OCI-LY7 (cell line): ENCODE data around the gene POU2AF1. TPM values are rescaled to one million over a fixed set of nuclear protein-coding genes. Genes with fewer than 3 reads are reported as not detected.

ENCODE experiments used
- BruUV-seq: library from RNA; stranded (reverse); fragments of 400-500 nt; replicated peaks from 2 replicates; lab custom pipeline; 2021; lab: Mats Ljungman, UMichigan
- CTCF ChIA-PET: fragments of 300-600 bp; sonication (Branson Sonifier 250); formaldehyde crosslinking; loops from one replicate; lab custom pipeline; 2022; ENCODE audit warnings: antibody characterized with exemption; ENCODE audit not compliant: unreplicated experiment; lab: Charles Lee
- POLR2A ChIA-PET: fragments of 300-600 bp; sonication (Branson Sonifier 250); formaldehyde crosslinking; loops from one replicate; lab custom pipeline; 2022; ENCODE audit warnings: antibody characterized with exemption; lab: Charles Lee
- DNase-seq: peaks from one replicate; pipeline ENCODE4 v3.0.0-alpha.2; 2015; ENCODE audit warnings: low spot score
- H2AFZ ChIP-seq: fragments of 200-600 bp; sonication (generic), shearing (Covaris generic); 2 replicates; pipeline ENCODE4 v1.6.1; 2014; ENCODE audit warnings: mild to moderate bottlenecking, antibody characterized with exemption, low read length, moderate library complexity
- H3K27ac ChIP-seq: fragments of 200-600 bp; sonication (generic); 2 replicates; pipeline ENCODE4 v1.5.1; 2014; ENCODE audit warnings: mixed run types, low read depth, mild to moderate bottlenecking, moderate library complexity, low read length, inconsistent platforms; ENCODE audit not compliant: poor library complexity, severe bottlenecking
- H3K36me3 ChIP-seq: fragments of 200-600 bp; sonication (generic); 2 replicates; pipeline ENCODE4 v1.6.1; 2014; ENCODE audit warnings: mild to moderate bottlenecking, antibody characterized with exemption, low read length, moderate library complexity, mixed read lengths; ENCODE audit not compliant: insufficient read depth
- H3K4me1 ChIP-seq: fragments of 200-600 bp; sonication (generic); 2 replicates; pipeline ENCODE4 v1.5.1; 2014; ENCODE audit warnings: mild to moderate bottlenecking, low read length; ENCODE audit not compliant: insufficient read depth, poor library complexity, severe bottlenecking
- H3K4me2 ChIP-seq: fragments of 200-600 bp; sonication (generic); 2 replicates; pipeline ENCODE4 v1.6.1; 2014; ENCODE audit warnings: mild to moderate bottlenecking, low read length
- H3K4me3 ChIP-seq: fragments of 200-600 bp; sonication (generic); 2 replicates; pipeline ENCODE4 v1.5.1; 2014; ENCODE audit warnings: mild to moderate bottlenecking, low read depth, low read length; ENCODE audit not compliant: poor library complexity, severe bottlenecking
- H3K79me2 ChIP-seq: fragments of 200-600 bp; sonication (generic); 2 replicates; pipeline ENCODE4 v1.6.1; 2016; ENCODE audit warnings: low read depth, mild to moderate bottlenecking, low read length, moderate library complexity, mixed read lengths; ENCODE audit not compliant: insufficient read depth
- H3K9me2 ChIP-seq: fragments of 200-600 bp; sonication (generic); 2 replicates; pipeline ENCODE4 v1.6.1; 2016; ENCODE audit warnings: mild to moderate bottlenecking, low read length, mixed read lengths; ENCODE audit not compliant: insufficient read depth
- H3K9me3 ChIP-seq: fragments of 200-600 bp; sonication (generic); 2 replicates; pipeline ENCODE4 v1.6.1; 2014; ENCODE audit warnings: mild to moderate bottlenecking, mixed run types, low read length, mixed read lengths
- H4K20me1 ChIP-seq: fragments of 200-600 bp; sonication (generic); 2 replicates; pipeline ENCODE4 v1.6.1; 2014; ENCODE audit warnings: mild to moderate bottlenecking, antibody characterized with exemption, low read length, moderate library complexity, mixed read lengths; ENCODE audit not compliant: insufficient read depth
- CTCF ChIP-seq: fragments of 200-600 bp; sonication (generic); conservative IDR thresholded peaks from 2 replicates; pipeline ENCODE4 v1.5.1; 2014; ENCODE audit warnings: mild to moderate bottlenecking, antibody characterized with exemption, low read length, moderate library complexity, mixed read lengths
- EZH2phosphoT487 ChIP-seq: fragments of 200-600 bp; sonication (generic); IDR thresholded peaks from 2 replicates; pipeline ENCODE4 v1.6.1; 2018; ENCODE audit warnings: low read depth, borderline replicate concordance, mild to moderate bottlenecking, mixed run types, antibody characterized with exemption, low read length, moderate library complexity, mixed read lengths
- intact Hi-C: fragments of 100-400 bp; cut with micrococcal nuclease; formaldehyde crosslinking; loops from one replicate; pipeline ENCODE4 v1.10.0; 2022; ENCODE audit not compliant: unreplicated experiment
- total RNA-seq, 2 experiments: library from RNA; depleted of rRNA in 1 of 2; stranded (reverse); fragments of >200 nt in 1 of 2; shearing (Covaris generic) in 1 of 2; gene quantifications; 2 replicates each; pipeline ENCODE4 v1.2.3, GENCODE V29; 2014 to 2022

Gene POU2AF1
- total RNA-seq, 2 experiments from 2014 or later, result 86.1 to 285 TPM

GRCh38 chr11:111416231-111416960, 37.3 kb upstream of the POU2AF1 start:
- 0 out of 2 replicates have a peak, but pooled peaks cover 9% of the 10 kb centered on the region for H3K36me3 ChIP-seq
- no TSS peak for BruUV-seq
- peak overlapping the region; percentile 90 for H3K4me2 ChIP-seq
- no peak overlapping the region; the same call in 1 of the 2 replicates for H2AFZ ChIP-seq
- POLR2A ChIA-PET, result interaction anchor here (0.6 to 17.9 kb wide), 17 partner anchors 8 to 759 kb away, joined by 3 to 577 read pairs (median 9); partner anchors contain the start of gene POU2AF1
- intact Hi-C loops, result loop anchor here (5.0 kb wide), 1 partner anchor 239 kb away; no protein-coding TSS in a partner anchor
- H3K4me3 ChIP-seq, result peak overlapping the region; percentile 50
- H4K20me1 ChIP-seq, result no peaks in the 10 kb centered on the region; the same call in 1 of the 2 replicates
- H3K9me2 ChIP-seq, result no peaks in the 10 kb centered on the region
- no peaks in the 10 kb centered on the region; the same call in 1 of the 2 replicates for H3K79me2 ChIP-seq
- H3K9me3 ChIP-seq, result peaks cover 9% of the 10 kb centered on the region; the same call in 1 of the 2 replicates
- H3K4me1 ChIP-seq, result peaks cover 99% of the 10 kb centered on the region
- H3K27ac ChIP-seq, result peak overlapping the region; percentile 97
- TF ChIP-seq CTCF, result no peak
- no peak for TF ChIP-seq EZH2phosphoT487
- peak; percentile 50 for DNase-seq
- CTCF ChIA-PET, result interaction anchor here (0.7 to 3.9 kb wide), 9 partner anchors 17 to 134 kb away, joined by 3 to 35 read pairs (median 4); partner anchors contain the start of gene POU2AF1

GRCh38 chr11:111414936-111415335, 35.9 kb upstream of the POU2AF1 start:
- Histone ChIP-seq H3K27ac (peak overlapping the region; percentile 97), H3K9me3 (no peaks in the 10 kb centered on the region; the same call in 1 of the 2 replicates), H2AFZ (peak overlapping the region; percentile 2; the same call in 1 of the 2 replicates), H3K4me2 (peak overlapping the region; percentile 90), H3K4me3 (peak overlapping the region; percentile 51), H3K4me1 (peaks cover 99% of the 10 kb centered on the region), H3K36me3 (0 out of 2 replicates have a peak, but pooled peaks cover under 1% of the 10 kb centered on the region), H3K79me2 (no peaks in the 10 kb centered on the region; the same call in 1 of the 2 replicates), H4K20me1 (no peaks in the 10 kb centered on the region; the same call in 1 of the 2 replicates), H3K9me2 (no peaks in the 10 kb centered on the region)
- POLR2A ChIA-PET, result interaction anchor here (0.6 to 17.9 kb wide), 7 partner anchors 17 to 1124 kb away, joined by 3 to 577 read pairs (median 37); partner anchors contain the start of gene POU2AF1
- TF ChIP-seq CTCF (no peak), EZH2phosphoT487 (no peak)
- intact Hi-C loops, result loop anchor here (5.0 kb wide), 1 partner anchor 238 kb away; no protein-coding TSS in a partner anchor
- CTCF ChIA-PET, result interaction anchor here (1.8 kb wide), 1 partner anchor 16 kb away, joined by 6 read pairs; no protein-coding TSS in a partner anchor
- DNase-seq, result peak; percentile 91
- BruUV-seq, result no TSS peak
